D721Med (cell line): ENCODE data around the gene GPR89B.
"Not testable (repeated sequence)": the region's sequence is repeated elsewhere in the genome, so short reads cannot be mapped to it uniquely, and the experiment has no call there.

Experiments used
- DNase-seq: peaks from one replicate; pipeline ENCODE4 v3.0.0; 2011; ENCODE audit warnings: low spot score; ENCODE audit not compliant: insufficient read length
- FAIRE-seq: peaks from 2 replicates; lab custom pipeline; 2011; peaks lifted over from hg19 to GRCh38; lab: Jason Lieb, UNC

GPR89B gene

GRCh38 chr1:148038462-148039333 is 110.5 kb downstream of the GPR89B start:
- not testable (repeated sequence) for FAIRE-seq, DNase-seq
